ENCODE measurements around the gene MEGF6. TPM values are rescaled to one million over a fixed set of nuclear protein-coding genes. Genes with fewer than 3 reads are reported as not detected.

The MEGF6 gene
- total and polyA plus RNA-seq, 2 donors (not counting 1 experiment from before 2014, with no cell fraction given): 43.2 to 77.3 TPM

DNA sequence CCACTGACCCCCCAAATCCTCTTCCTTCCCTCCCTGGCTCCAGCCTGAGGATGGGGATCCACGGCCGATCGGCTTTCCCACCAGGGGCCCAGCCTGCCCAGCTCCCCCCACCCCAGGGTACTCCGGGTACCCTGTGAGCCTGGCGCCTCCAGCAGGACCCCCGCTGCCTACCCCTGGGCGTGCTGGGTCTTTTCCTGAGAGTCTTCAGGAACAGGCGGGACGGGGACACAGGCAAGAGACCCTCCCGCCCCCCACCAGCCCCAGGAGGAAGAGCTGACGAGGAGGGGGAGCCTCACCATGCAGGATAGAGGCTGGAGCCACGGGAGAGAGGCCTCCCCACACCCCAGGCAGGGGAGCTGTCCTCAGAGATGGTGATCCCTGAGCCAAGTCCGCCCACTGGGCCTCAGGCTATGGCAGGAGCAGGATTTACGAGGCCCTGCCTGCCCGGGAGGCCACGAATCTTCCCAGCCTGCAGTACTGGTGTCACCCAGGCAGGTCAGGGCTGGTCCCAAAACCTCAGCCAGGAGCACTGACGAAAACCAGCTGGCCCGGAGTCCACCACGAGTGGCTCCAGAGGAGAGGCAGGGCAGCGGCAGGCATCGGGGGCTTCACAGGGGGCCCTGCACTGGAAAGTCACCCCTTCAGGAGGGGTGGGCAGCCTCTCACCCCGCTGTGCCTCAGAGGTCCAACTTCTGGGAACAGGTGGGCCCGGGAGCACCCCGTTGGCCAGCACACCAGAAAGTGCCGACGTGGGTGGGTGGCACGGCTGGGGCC is 58.0 kb downstream of the MEGF6 start:
- H2AFZ ChIP-seq (ENCODE audit: insufficient read depth, low read depth, low read length, poor library complexity, severe bottlenecking): no peak overlapping the region
- no peaks in the 10 kb centered on the region for H3K36me3 ChIP-seq (replicated peaks in 1 of 2; ENCODE audit: control extremely low read depth in 1 of 2, control insufficient read depth in 1 of 2, extremely low read depth in 1 of 2, insufficient read depth in 2 of 2, low read length in 1 of 2)
- H3K9me3 ChIP-seq (ENCODE audit: control extremely low read depth in 1 of 3, control insufficient read depth in 2 of 3, insufficient read depth in 1 of 3, low read length in 2 of 3): peaks cover 0 to 10% (median 0%) of the 10 kb centered on the region in 3 donors
- no peaks in the 10 kb centered on the region for H4K20me1 ChIP-seq (ENCODE audit: control insufficient read depth, insufficient read depth, low read length, poor library complexity, severe bottlenecking)
- no peaks in the 10 kb centered on the region for H3K27me3 ChIP-seq (replicated peaks in 1 of 4; ENCODE audit: control extremely low read depth in 1 of 4, control insufficient read depth in 3 of 4, insufficient read depth in 4 of 4, low read length in 3 of 4)
- H3K4me1 Mint-ChIP-seq: no peaks in the 10 kb centered on the region
- H3K27me3 Mint-ChIP-seq: no peaks in the 10 kb centered on the region
- H3K4me3 ChIP-seq (ENCODE audit: control extremely low read depth in 1 of 5, extremely low read depth in 1 of 5, insufficient read depth in 1 of 5, low read depth in 2 of 5, low read length in 4 of 5): no peak overlapping the region
- intact Hi-C loops (cut with micrococcal nuclease): no loop called here
- WGBS (ENCODE audit: insufficient coverage): 91% methylated on average over 24 of the region's 27 CpGs
- DNase-seq (no peak), ATAC-seq (ENCODE audit: low read depth) (no peak)
- no peaks in the 10 kb centered on the region for H3K4me1 ChIP-seq (ENCODE audit: control insufficient read depth in 2 of 2, insufficient read depth in 2 of 2, low read length in 2 of 2)
- POLR2A ChIA-PET: no interaction called here
- H3K79me2 ChIP-seq (ENCODE audit: control insufficient read depth, insufficient read depth, low read length): no peaks in the 10 kb centered on the region
- H3K27ac Mint-ChIP-seq: no peak overlapping the region
- CTCF ChIA-PET: interaction anchor here (1.0 kb wide), 1 partner anchor 66 kb away, joined by 3 read pairs; no protein-coding TSS in a partner anchor
- no peak overlapping the region for H3K4me2 ChIP-seq (replicated peaks; ENCODE audit: low read depth, low read length, poor library complexity, severe bottlenecking)
- no peak for TF ChIP-seq EZH2 (IDR thresholded peaks at IDR 0.05; ENCODE audit: borderline replicate concordance, insufficient read depth, low read depth, low read length, poor library complexity, severe bottlenecking)
- TF ChIP-seq, protein P1, sequence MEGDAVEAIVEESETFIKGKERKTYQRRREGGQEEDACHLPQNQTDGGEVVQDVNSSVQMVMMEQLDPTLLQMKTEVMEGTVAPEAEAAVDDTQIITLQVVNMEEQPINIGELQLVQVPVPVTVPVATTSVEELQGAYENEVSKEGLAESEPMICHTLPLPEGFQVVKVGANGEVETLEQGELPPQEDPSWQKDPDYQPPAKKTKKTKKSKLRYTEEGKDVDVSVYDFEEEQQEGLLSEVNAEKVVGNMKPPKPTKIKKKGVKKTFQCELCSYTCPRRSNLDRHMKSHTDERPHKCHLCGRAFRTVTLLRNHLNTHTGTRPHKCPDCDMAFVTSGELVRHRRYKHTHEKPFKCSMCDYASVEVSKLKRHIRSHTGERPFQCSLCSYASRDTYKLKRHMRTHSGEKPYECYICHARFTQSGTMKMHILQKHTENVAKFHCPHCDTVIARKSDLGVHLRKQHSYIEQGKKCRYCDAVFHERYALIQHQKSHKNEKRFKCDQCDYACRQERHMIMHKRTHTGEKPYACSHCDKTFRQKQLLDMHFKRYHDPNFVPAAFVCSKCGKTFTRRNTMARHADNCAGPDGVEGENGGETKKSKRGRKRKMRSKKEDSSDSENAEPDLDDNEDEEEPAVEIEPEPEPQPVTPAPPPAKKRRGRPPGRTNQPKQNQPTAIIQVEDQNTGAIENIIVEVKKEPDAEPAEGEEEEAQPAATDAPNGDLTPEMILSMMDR (IDR thresholded peaks at IDR 0.05): no peak
- H3K4me3 Mint-ChIP-seq: no peak overlapping the region
- H3K9me3 Mint-ChIP-seq (ENCODE audit: insufficient read depth): no peaks in the 10 kb centered on the region
- H3K9ac ChIP-seq (ENCODE audit: low read length): no peak overlapping the region
- H3K27ac ChIP-seq (ENCODE audit: low read length in 2 of 2): no peak overlapping the region

- intact Hi-C loops (cut with micrococcal nuclease): no loop called here
- ATAC-seq (ENCODE audit: low read depth): no peak
- ChIA-PET CTCF (no interaction called here), POLR2A (no interaction called here)
- H3K4me3 ChIP-seq (ENCODE audit: control extremely low read depth in 1 of 5, extremely low read depth in 1 of 5, insufficient read depth in 1 of 5, low read depth in 2 of 5, low read length in 4 of 5): no peak overlapping the region
- H3K9ac ChIP-seq (ENCODE audit: low read length): no peak overlapping the region
- no peaks in the 10 kb centered on the region for H3K27me3 ChIP-seq (replicated peaks in 1 of 4; ENCODE audit: control extremely low read depth in 1 of 4, control insufficient read depth in 3 of 4, insufficient read depth in 4 of 4, low read length in 3 of 4)
- TF ChIP-seq, protein P1 (IDR thresholded peaks at IDR 0.05): no peak
- no peak for TF ChIP-seq EZH2 (IDR thresholded peaks at IDR 0.05; ENCODE audit: borderline replicate concordance, insufficient read depth, low read depth, low read length, poor library complexity, severe bottlenecking)
- H2AFZ ChIP-seq (ENCODE audit: insufficient read depth, low read depth, low read length, poor library complexity, severe bottlenecking): no peak overlapping the region
- WGBS (ENCODE audit: insufficient coverage): 85% methylated on average over 5 of the region's 6 CpGs
- no peak overlapping the region for H3K4me3 Mint-ChIP-seq
- peaks cover 0 to 4% (median 0%) of the 10 kb centered on the region in 3 donors for H3K9me3 ChIP-seq (ENCODE audit: control extremely low read depth in 1 of 3, control insufficient read depth in 2 of 3, insufficient read depth in 1 of 3, low read length in 2 of 3)
- no peak for DNase-seq
- H3K27ac ChIP-seq (ENCODE audit: low read length in 2 of 2): no peak overlapping the region
- no peaks in the 10 kb centered on the region for H3K27me3 Mint-ChIP-seq
- H3K79me2 ChIP-seq (ENCODE audit: control insufficient read depth, insufficient read depth, low read length): no peaks in the 10 kb centered on the region
- no peak overlapping the region for H3K27ac Mint-ChIP-seq
- H3K4me1 Mint-ChIP-seq: no peaks in the 10 kb centered on the region
- no peaks in the 10 kb centered on the region for H4K20me1 ChIP-seq (ENCODE audit: control insufficient read depth, insufficient read depth, low read length, poor library complexity, severe bottlenecking)
- H3K9me3 Mint-ChIP-seq (ENCODE audit: insufficient read depth): no peaks in the 10 kb centered on the region
- H3K4me1 ChIP-seq (ENCODE audit: control insufficient read depth in 2 of 2, insufficient read depth in 2 of 2, low read length in 2 of 2): no peaks in the 10 kb centered on the region
- H3K36me3 ChIP-seq (replicated peaks in 1 of 2; ENCODE audit: control extremely low read depth in 1 of 2, control insufficient read depth in 1 of 2, extremely low read depth in 1 of 2, insufficient read depth in 2 of 2, low read length in 1 of 2): no peaks in the 10 kb centered on the region
- H3K4me2 ChIP-seq (replicated peaks; ENCODE audit: low read depth, low read length, poor library complexity, severe bottlenecking): no peak overlapping the region
These were observed 58.6 kb downstream of the MEGF6 start for GRCh38 chr1:3552751-3553150.
